Mesendoderm (in vitro differentiated cells): ENCODE results near the gene RTL5.

ENCODE experiments used
- DNase-seq: peaks from one replicate; pipeline ENCODE4 v3.0.0; 2013
- H2AK5ac ChIP-seq: 2 replicates; pipeline ENCODE4 v1.6.1; 2013; ENCODE audit warnings: low read length, inconsistent platforms
- H2BK120ac ChIP-seq: 2 replicates; pipeline ENCODE4 v1.6.1; 2013; ENCODE audit warnings: low read depth, mild to moderate bottlenecking, low read length, moderate library complexity, mixed read lengths
- H2BK15ac ChIP-seq: replicated peaks from 2 replicates; pipeline ENCODE4 v1.6.1; 2013; ENCODE audit warnings: low read depth, mild to moderate bottlenecking, moderate library complexity
- H2BK5ac ChIP-seq: 2 replicates; pipeline ENCODE4 v1.6.1; 2013; ENCODE audit warnings: low read length, inconsistent platforms
- H3K18ac ChIP-seq: 2 replicates; pipeline ENCODE4 v1.6.1; 2013; ENCODE audit warnings: mild to moderate bottlenecking, low read length, mixed read lengths
- H3K23ac ChIP-seq: one replicate; pipeline ENCODE4 v1.6.1; 2013; ENCODE audit warnings: low read length
- H3K27ac ChIP-seq: 2 replicates; pipeline ENCODE4 v1.5.1; 2013; ENCODE audit warnings: low read depth, mild to moderate bottlenecking, inconsistent platforms, low read length, moderate library complexity
- H3K27me3 ChIP-seq: 2 replicates; pipeline ENCODE4 v1.6.1; 2013; ENCODE audit warnings: low read length, control low read depth, mild to moderate bottlenecking, inconsistent platforms; ENCODE audit not compliant: insufficient read depth, poor library complexity
- H3K36me3 ChIP-seq: 2 replicates; pipeline ENCODE4 v1.6.1; 2013; ENCODE audit warnings: low read length, inconsistent platforms; ENCODE audit not compliant: control insufficient read depth, insufficient read depth
- H3K4ac ChIP-seq: one replicate; pipeline ENCODE4 v1.6.1; 2013; ENCODE audit warnings: low read depth, mild to moderate bottlenecking, low read length, moderate library complexity
- H3K4me1 ChIP-seq: 2 replicates; pipeline ENCODE4 v1.6.1; 2013; ENCODE audit warnings: low read depth, low read length, inconsistent platforms; ENCODE audit not compliant: control insufficient read depth
- H3K4me2 ChIP-seq: 2 replicates; pipeline ENCODE4 v1.6.1; 2013; ENCODE audit warnings: low read length
- H3K4me3 ChIP-seq: 2 replicates; pipeline ENCODE4 v1.5.1; 2013; ENCODE audit warnings: mild to moderate bottlenecking, low read length
- H3K56ac ChIP-seq: one replicate; pipeline ENCODE4 v1.6.1; 2013; ENCODE audit warnings: low read length
- H3K79me1 ChIP-seq: 2 replicates; pipeline ENCODE4 v1.6.1; 2013; ENCODE audit warnings: low read length, inconsistent platforms
- H3K79me2 ChIP-seq: 2 replicates; pipeline ENCODE4 v1.6.1; 2013; ENCODE audit warnings: mild to moderate bottlenecking, low read length; ENCODE audit not compliant: control insufficient read depth, insufficient read depth
- H3K9ac ChIP-seq: 2 replicates; pipeline ENCODE4 v1.6.1; 2013; ENCODE audit warnings: low read length, inconsistent platforms
- H4K5ac ChIP-seq: one replicate; pipeline ENCODE4 v1.6.1; 2013; ENCODE audit warnings: low read length
- H4K8ac ChIP-seq: one replicate; pipeline ENCODE4 v1.6.1; 2013; ENCODE audit warnings: low read depth, mild to moderate bottlenecking, control low read depth, low read length, moderate library complexity
- WGBS: extraction: QIAGEN DNeasy Blood & Tissue Kit; methylation state at CpG from one replicate; pipeline ENCODE4 v1.1.7; 2013; ENCODE audit warnings: low lambda C conversion rate, missing lambda C conversion rate; ENCODE audit not compliant: insufficient coverage; ENCODE audit errors: extremely low coverage; 5-methylcytosine and 5-hydroxymethylcytosine counted together

The RTL5 gene

GRCh38 chrX:72078411-72078810, 53.3 kb downstream of the RTL5 start:
- Histone ChIP-seq H3K4me1 (no peaks in the 10 kb centered on the region), H2AK5ac (no peak overlapping the region), H4K5ac (no peak overlapping the region), H3K4me2 (no peak overlapping the region), H2BK5ac (no peak overlapping the region), H3K4ac (no peak overlapping the region), H3K23ac (no peak overlapping the region), H3K27me3 (no peaks in the 10 kb centered on the region), H2BK120ac (no peak overlapping the region), H3K56ac (no peak overlapping the region), H2BK15ac (no peak overlapping the region), H3K9ac (no peak overlapping the region), H3K36me3 (no peaks in the 10 kb centered on the region), H3K79me2 (no peaks in the 10 kb centered on the region), H3K27ac (no peak overlapping the region), H4K8ac (no peak overlapping the region), H3K79me1 (no peaks in the 10 kb centered on the region), H3K4me3 (no peak overlapping the region), H3K18ac (no peak overlapping the region)
- no CpG with 5 or more reads among the region's 4 CpGs for WGBS
- DNase-seq, result no peak
